HG03139 (cell line): ENCODE results near the gene PACRG.
A peak's percentile ranks its signal among the peaks of the same experiment; 100 is the strongest.
"Not testable (repeated sequence)": the region's sequence is repeated elsewhere in the genome, so short reads cannot be mapped to it uniquely, and the experiment has no call there.

Source experiments
- ATAC-seq: cut with Tn5 transposase; IDR thresholded peaks from one replicate; pipeline ENCODE4 v1.9.1; 2021; ENCODE audit not compliant: unreplicated experiment

Gene PACRG

GRCh38 chr6:162727322-162728182 is at the start of gene PACRG, which contains the start of gene PRKN:
TSS of gene PACRG (plus strand) at chr6:162727974.
TSS of gene PRKN (minus strand) at chr6:162727766.
- ATAC-seq = peak; percentile 99

DNA sequence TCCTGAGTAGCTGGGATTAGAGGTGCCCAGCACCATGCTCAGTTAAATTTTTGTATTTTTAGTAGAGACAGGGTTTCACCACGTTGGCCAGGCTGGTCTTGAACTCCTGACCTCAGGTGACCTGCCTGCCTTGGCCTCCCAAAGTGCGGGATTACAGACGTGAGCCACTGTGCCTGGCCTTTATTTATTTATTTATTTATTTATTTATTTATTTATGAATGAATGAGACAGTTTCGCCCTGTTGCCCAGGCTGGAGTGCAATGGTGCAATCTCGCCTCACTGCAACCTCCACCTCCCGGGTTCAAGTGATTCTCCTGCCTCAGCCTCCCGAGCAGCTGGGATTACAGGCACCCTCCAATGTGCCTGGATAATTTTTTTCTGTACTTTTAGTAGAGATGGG is 48.9 kb upstream of the PACRG start:
- not testable (repeated sequence) for ATAC-seq

DNA sequence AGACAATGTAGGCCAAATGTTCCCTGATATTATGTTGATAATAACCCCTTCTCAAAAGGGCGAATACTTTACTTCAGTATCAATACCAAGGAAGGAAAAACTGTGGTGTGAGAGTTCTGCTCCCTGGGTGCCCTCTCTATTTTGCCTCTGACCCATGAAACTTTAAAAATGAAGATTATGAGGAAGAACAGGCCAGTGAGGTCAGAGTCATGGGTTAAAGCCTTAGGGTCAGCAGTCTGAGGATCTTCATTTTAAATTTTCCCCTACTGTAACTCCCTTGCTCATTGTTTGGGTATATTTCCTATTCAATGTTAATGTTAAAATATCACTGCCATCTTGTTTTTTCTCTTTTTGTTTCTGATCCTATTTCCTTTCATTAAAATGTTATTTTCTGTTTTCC is 48.1 kb upstream of the PACRG start:
- ATAC-seq = no peak

- no peak for ATAC-seq
Measured at GRCh38 chr6:162680367-162680766, 47.4 kb upstream of the PACRG start.

GRCh38 chr6:162680871-162681270 is 46.9 kb upstream of the PACRG start:
- ATAC-seq = no peak

- ATAC-seq = no peak
Measured at GRCh38 chr6:162681447-162681846, 46.3 kb upstream of the PACRG start.

DNA sequence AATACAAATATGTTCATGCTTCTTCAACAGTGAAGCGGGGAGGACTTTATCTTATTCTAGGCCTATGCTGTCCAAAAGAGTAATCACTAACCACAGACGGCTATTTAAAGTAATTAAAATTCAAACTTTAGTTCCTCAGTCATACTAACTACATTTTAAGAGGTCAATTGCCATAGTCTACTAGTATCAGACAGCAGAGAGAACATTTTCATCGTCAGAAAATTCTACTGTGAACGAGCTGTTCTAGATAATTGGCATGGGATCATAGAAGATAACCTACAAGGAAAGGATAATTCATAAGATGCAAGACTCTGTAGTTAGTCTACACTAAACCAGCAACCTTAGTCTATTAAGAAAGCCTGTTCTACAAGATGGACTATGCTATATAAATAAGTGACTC is 44.6 kb upstream of the PACRG start:
- no peak for ATAC-seq

DNA sequence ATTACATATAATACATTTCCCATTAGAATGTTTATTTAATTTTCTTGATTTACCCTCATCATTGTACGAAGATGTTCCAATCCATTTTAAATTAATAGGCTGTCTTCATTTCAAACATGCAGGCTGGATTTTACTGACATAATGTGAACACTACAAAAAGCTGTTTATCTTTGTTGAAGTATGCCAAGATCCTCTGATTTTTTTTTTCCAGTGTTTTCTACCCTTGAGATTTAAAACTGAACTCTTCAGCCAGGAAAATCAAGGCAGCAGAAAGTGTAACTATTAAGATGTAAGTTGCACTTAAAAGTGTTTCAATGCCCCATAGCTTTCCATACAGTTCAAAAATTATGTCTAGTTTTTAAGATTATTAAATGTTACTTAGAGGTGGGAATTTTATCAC is 43.7 kb upstream of the PACRG start:
- ATAC-seq = no peak

DNA sequence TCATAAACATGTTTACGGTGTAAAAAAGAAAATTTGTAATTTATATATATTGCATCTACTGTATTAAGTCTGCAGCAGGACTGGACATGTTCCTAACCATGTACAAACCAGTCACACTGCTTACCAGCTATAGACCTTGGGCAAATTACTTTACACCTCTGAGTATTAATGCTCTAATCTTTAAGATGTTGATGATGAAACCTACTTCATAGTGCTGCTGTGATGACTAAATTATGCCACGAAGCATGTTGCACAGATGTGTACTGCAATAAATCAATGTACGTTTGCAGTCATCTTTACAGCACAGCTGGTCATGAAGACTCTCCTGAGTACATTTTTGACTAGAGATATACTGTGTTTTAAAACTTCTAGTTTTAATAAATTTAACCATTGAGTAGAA is 42.8 kb upstream of the PACRG start:
- ATAC-seq = no peak

GRCh38 chr6:162685586-162685985 is 42.2 kb upstream of the PACRG start:
- no peak for ATAC-seq

- ATAC-seq = no peak
Measured at GRCh38 chr6:162688751-162689345, 38.9 kb upstream of the PACRG start.

GRCh38 chr6:162690158-162690557 is 37.6 kb upstream of the PACRG start:
- ATAC-seq = no peak

- ATAC-seq = no peak
Measured at GRCh38 chr6:162697872-162698403, 29.8 kb upstream of the PACRG start.

- ATAC-seq = no peak
Measured at GRCh38 chr6:162698440-162698839, 29.3 kb upstream of the PACRG start.

GRCh38 chr6:162699961-162700360 is 27.8 kb upstream of the PACRG start:
- ATAC-seq = no peak

DNA sequence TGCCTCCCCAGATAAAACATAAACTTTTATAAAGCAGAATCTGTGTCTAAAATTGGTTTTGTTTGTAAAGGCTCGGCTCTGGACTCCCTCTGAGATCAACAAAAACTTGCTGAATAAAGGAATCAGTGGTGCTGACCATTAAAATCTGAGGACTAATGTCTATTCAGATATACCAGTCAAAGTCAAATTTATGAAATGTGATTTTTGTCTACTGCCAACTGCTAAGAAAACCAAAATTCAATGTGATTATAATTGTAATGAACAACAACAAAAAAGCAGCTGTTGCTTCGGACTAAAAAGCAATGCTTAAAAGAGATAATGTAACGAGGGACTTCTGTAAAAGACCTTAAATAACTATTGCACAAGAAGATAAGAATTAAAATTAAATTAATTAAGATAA is 26.8 kb upstream of the PACRG start:
- no peak for ATAC-seq

- no peak for ATAC-seq
Measured at GRCh38 chr6:162701551-162701950, 26.2 kb upstream of the PACRG start.

GRCh38 chr6:162702446-162702845 is 25.3 kb upstream of the PACRG start:
- no peak for ATAC-seq

- no peak for ATAC-seq
Measured at GRCh38 chr6:162704001-162704400, 23.8 kb upstream of the PACRG start.

DNA sequence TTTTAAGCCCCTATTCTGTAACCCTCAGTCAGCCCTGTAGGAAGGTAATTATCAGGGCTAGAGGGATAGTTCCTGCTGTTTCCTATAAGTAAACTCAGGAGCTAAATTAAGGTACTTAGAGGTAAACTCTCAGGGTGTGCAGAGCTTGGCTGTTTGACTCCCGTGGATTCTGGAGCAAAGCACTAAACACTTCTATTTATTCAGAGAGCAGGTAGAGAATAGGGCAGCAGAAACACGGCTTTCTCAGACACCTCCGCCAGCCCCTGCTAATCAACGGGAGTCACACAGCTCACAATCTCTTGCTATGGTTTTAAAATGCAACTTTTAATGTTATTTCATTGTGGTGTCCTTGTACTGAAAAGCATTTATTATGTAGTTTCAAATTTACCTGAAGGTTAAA is 22.0 kb upstream of the PACRG start:
- ATAC-seq = no peak

- no peak for ATAC-seq
Measured at GRCh38 chr6:162706232-162706631, 21.5 kb upstream of the PACRG start.

GRCh38 chr6:162708971-162709370 is 18.8 kb upstream of the PACRG start:
- no peak for ATAC-seq
